Measurements from ENCODE around the gene CACNA1F.

GRCh38 chrX:49257074-49257790 is 24.1 kb upstream of the CACNA1F start:
- TF ChIP-seq CTCF (IDR thresholded peaks at IDR 0.05) (no peak), SIN3A (IDR thresholded peaks at IDR 0.05; ENCODE audit: borderline replicate concordance, insufficient read depth, low read depth, low read length) (no peak), POLR2AphosphoS5 (IDR thresholded peaks at IDR 0.05; ENCODE audit: low read depth, low read length) (no peak), REST (IDR thresholded peaks at IDR 0.05; ENCODE audit: insufficient read depth in 1 of 2, low read depth in 2 of 2, low read length in 1 of 2) (no peak)
